ENCODE results near the gene RRP15.
A peak's percentile ranks its signal among the peaks of the same experiment; 100 is the strongest.

RRP15 gene

DNA sequence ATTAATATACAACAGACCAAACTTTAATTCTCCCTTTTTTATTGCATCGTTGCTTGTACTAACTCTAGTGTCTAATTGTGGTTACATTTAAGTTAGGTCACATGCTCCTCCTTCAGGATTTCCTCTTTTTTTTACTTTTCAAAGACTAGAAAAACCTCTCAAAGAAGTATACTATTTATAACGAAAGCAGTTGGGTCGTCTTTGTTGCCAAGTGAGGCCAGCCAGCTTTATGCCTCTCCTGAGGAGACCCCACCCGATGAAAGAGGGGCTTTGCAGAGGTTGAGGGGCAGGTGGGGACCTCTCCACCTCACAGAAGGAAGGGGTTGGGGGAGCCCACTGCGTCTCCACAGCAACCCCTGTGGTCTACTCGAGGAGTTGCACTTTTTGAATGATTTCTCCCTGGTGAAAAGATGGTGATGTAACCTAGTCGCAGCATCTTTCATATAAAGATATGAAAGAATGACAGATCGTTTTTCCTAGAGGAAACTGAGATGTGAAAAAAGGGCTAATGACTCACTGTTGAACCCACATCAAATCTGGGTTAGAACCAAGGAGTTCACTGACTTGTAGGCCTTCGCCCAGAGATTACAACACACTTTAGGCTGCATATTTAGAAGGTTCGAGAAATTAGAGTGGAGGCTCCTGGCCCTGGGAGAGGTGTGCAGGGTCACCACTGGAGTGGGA lies 66.4 kb downstream of the RRP15 start:
- TF ChIP-seq, protein P1, sequence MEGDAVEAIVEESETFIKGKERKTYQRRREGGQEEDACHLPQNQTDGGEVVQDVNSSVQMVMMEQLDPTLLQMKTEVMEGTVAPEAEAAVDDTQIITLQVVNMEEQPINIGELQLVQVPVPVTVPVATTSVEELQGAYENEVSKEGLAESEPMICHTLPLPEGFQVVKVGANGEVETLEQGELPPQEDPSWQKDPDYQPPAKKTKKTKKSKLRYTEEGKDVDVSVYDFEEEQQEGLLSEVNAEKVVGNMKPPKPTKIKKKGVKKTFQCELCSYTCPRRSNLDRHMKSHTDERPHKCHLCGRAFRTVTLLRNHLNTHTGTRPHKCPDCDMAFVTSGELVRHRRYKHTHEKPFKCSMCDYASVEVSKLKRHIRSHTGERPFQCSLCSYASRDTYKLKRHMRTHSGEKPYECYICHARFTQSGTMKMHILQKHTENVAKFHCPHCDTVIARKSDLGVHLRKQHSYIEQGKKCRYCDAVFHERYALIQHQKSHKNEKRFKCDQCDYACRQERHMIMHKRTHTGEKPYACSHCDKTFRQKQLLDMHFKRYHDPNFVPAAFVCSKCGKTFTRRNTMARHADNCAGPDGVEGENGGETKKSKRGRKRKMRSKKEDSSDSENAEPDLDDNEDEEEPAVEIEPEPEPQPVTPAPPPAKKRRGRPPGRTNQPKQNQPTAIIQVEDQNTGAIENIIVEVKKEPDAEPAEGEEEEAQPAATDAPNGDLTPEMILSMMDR (IDR thresholded peaks at IDR 0.05; ENCODE audit: extremely low read depth, missing control alignments) = no peak
- peak; percentile 51 for DNase-seq (ENCODE audit: low spot score)

DNA sequence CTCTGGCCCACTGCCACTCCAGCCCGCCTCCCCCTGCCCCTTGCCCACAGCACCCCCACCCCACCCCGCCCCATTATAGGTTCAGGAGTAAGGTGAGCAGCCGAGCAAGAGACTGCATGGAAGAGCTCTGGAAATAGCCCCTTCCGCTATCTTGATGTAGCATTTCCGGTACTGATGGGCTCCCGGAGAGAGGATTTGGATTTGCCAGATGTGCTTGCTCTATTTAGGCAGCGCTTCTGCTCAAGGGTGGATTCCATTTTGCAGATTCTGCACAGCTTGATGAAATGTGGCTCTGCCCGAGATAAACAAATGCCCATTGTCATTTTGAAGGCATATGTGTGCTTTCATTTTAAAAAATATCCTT lies 67.0 kb downstream of the RRP15 start:
- DNase-seq (ENCODE audit: low spot score) = no peak
- TF ChIP-seq, protein P1 (IDR thresholded peaks at IDR 0.05; ENCODE audit: extremely low read depth, missing control alignments) = no peak

DNA sequence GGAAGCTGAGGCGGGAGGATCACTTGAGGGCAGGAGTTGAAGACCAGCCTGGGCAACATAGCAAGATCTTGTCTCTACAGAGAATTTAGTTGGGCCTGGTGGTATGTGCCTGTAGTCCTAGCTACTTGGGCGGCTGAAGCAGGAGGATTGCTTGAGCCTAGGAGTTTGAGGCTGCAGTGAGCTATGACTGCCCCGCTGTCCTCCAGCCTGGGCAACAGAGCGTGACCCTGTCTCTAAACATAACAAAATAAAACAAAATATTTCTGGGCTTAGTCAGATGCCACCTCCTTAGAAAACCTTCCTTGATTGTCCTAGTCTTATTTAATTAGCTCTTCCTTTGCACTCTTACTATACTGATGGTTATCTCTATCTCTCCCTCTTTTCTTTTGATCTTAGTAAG lies 68.6 kb downstream of the RRP15 start:
- TF ChIP-seq, protein P1 (IDR thresholded peaks at IDR 0.05; ENCODE audit: extremely low read depth, missing control alignments) = no peak
- no peak for DNase-seq (ENCODE audit: low spot score)

DNA sequence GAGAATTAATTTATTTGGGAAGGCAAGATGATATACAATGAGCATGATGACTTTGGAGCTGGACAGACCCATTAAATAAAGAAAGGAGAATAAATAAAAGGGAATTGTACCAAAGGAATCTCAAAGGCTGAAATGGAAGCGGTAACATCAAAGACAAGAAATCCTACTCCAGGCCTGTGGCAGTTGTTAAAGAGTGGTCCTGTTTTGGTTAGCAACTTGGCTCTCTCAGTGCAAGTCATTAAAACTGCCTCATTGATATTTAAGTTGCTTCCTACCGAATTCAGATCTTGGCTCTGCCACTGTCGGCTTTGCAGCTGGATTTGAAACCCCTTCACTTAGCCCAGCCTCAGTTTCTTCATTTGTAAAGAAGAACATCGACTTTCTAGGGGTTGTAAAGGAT lies 70.2 kb downstream of the RRP15 start:
- TF ChIP-seq, protein P1 (IDR thresholded peaks at IDR 0.05; ENCODE audit: extremely low read depth, missing control alignments) = no peak
- DNase-seq (ENCODE audit: low spot score) = no peak

DNA sequence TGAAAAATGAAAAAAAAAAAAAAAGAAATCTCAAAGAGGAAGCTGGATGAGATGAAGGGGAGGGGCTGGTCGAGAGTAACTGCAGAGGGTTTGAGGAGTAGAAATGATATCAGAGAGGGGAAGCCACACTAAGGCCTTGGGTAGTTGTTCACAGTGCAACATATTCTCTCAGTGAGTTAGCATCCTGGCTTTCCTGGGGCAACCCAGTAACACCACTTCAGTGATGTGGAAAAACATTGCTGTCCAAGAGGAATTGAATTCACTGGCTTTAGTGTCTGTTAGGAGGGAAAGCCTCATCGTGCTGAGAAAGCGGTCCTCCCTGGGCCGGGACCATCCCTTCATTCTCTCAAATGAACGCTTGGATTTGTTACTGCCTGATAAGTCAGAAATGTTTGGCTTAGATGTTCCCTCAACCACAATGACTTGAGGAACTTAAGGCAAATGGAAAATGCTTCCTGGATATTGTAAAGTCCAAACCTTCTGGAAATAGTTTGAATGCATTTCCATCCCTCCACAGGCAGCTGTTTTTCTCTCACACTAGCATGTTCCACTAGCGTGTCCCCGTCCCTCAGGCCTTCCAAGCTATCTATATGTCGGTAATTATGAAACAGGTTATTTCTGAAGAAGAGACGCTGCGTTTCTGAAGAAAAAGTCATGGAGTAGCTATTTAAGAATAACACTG lies 72.3 kb downstream of the RRP15 start:
- TF ChIP-seq, protein P1 (IDR thresholded peaks at IDR 0.05; ENCODE audit: extremely low read depth, missing control alignments) = no peak
- no peak for DNase-seq (ENCODE audit: low spot score)

DNA sequence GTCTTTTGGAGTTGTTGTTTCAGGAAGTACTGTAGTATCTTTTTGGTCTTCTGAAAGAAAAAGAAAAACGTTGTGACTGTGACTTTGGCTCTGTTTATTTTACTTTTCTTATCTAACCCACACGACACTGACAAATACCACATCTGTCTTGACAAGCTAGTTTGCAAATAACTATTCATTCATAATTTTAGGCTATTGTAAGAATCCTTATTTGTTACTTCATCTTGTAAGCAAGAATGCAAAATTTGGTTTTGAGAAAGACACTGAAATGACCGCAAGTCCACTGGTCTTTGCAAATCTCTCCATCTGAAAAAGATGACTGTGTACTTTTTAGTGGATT lies 72.8 kb downstream of the RRP15 start:
- no peak for DNase-seq (ENCODE audit: low spot score)
- TF ChIP-seq, protein P1 (IDR thresholded peaks at IDR 0.05; ENCODE audit: extremely low read depth, missing control alignments) = no peak

DNA sequence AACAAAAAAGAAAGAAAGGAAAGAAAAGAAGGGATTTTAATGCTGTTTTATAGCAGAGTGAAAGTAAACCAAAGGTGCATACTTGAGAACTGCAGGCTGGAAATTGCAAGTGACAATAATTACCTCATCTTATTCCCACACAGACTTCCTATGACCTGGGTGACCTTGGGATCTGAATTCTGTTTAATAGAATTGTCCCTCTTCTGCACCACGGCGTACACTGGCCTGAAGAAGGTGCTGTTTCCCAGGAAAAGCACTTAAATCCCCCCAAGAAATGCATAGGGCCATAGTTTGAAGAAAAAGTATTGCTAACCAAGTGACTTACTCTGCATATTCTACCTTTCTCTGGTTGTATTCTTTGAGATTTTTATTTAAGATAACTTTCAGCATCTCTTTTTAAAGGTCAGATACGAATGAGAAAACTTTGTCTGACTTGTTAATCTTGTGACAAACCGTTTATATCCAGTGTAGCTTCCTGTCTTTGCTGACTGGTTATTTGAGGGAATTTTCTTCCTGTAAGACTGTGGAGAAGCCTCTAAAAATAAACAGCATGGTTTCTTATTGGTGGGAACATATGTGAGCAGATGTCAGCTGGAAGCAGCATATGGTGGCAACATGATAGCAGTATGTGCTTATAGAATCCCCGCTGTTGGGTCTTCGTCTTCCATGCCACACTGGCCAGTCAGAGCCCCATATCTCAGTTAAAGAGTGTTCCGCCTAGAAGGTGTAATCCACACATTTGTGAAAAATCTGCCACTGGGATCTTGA lies 76.4 kb downstream of the RRP15 start:
- DNase-seq (ENCODE audit: low spot score) = no peak
- TF ChIP-seq, protein P1 (IDR thresholded peaks at IDR 0.05; ENCODE audit: extremely low read depth, missing control alignments) = no peak

All from GM20000 (cell line).